OCI-LY7 (cell line): ENCODE results near the gene PCID2.

ENCODE experiments used
- CTCF ChIP-seq: fragments of 200-600 bp; sonication (generic); conservative IDR thresholded peaks from 2 replicates; pipeline ENCODE4 v1.5.1; 2014; ENCODE audit warnings: mild to moderate bottlenecking, antibody characterized with exemption, low read length, moderate library complexity, mixed read lengths
- EZH2phosphoT487 ChIP-seq: fragments of 200-600 bp; sonication (generic); IDR thresholded peaks from 2 replicates; pipeline ENCODE4 v1.6.1; 2018; ENCODE audit warnings: low read depth, borderline replicate concordance, mild to moderate bottlenecking, mixed run types, antibody characterized with exemption, low read length, moderate library complexity, mixed read lengths

GRCh38 chr13:113184568-113185440 is 23.7 kb downstream of the PCID2 start:
- TF ChIP-seq CTCF: no peak
- no peak for TF ChIP-seq EZH2phosphoT487
